ENCODE results near the gene ENGASE.

ENGASE gene

DNA sequence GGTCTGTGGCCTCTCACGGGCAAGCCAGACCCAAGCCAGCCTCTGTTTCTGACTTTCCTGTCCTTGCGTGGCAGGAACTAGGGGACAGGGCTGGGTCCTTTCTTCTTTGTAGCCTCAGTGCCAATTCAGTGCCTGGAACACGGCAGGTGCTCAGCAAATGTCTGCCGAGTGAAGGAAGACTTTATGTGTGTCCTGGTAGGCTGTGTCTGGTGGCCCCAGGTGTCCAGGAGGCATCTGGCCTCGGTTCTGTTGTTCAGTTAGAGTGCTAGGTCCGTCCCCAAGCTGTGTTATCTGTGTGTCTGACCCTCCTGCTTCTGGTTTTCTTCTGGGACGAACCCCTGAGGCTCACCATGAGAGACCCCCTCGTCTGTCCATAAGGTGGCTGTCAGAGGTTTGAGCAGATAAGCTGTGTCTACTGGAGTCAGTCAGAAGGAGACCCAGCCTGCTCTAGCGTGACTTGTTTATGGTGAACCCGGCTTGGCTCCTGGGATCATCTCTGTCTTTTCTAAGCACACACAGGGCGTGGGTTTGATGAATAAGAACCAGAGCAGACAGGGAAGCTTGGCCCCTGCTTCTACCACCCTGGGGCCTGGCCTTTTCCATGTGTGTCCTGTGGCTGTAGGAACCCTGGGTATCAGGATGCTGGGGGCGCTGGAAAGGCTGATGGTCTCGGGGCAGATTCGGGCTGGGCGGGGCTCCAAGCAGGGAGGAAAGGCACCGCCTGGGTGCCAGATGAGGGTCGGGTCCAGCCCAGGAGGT lies 39.3 kb downstream of the ENGASE start:
- no peak for DNase-seq (ENCODE audit: low read depth)
- H3K4me3 ChIP-seq (ENCODE audit: control insufficient read depth, low read depth, low read length): no peak overlapping the region
- no peak for TF ChIP-seq CTCF (IDR thresholded peaks at IDR 0.05; ENCODE audit: control insufficient read depth, insufficient read depth, low read depth, low read length, missing control alignments)

- TF ChIP-seq CTCF (IDR thresholded peaks at IDR 0.05; ENCODE audit: control insufficient read depth, insufficient read depth, low read depth, low read length, missing control alignments): no peak
- no peak overlapping the region for H3K4me3 ChIP-seq (ENCODE audit: control insufficient read depth, low read depth, low read length)
- no peak for DNase-seq (ENCODE audit: low read depth)
Measured at GRCh38 chr17:79114458-79115301, 40.1 kb downstream of the ENGASE start.

- no peak for DNase-seq (ENCODE audit: low read depth)
- no peak overlapping the region for H3K4me3 ChIP-seq (ENCODE audit: control insufficient read depth, low read depth, low read length)
- TF ChIP-seq CTCF (IDR thresholded peaks at IDR 0.05; ENCODE audit: control insufficient read depth, insufficient read depth, low read depth, low read length, missing control alignments): no peak
Measured at GRCh38 chr17:79115487-79115886, 40.9 kb downstream of the ENGASE start.

DNA sequence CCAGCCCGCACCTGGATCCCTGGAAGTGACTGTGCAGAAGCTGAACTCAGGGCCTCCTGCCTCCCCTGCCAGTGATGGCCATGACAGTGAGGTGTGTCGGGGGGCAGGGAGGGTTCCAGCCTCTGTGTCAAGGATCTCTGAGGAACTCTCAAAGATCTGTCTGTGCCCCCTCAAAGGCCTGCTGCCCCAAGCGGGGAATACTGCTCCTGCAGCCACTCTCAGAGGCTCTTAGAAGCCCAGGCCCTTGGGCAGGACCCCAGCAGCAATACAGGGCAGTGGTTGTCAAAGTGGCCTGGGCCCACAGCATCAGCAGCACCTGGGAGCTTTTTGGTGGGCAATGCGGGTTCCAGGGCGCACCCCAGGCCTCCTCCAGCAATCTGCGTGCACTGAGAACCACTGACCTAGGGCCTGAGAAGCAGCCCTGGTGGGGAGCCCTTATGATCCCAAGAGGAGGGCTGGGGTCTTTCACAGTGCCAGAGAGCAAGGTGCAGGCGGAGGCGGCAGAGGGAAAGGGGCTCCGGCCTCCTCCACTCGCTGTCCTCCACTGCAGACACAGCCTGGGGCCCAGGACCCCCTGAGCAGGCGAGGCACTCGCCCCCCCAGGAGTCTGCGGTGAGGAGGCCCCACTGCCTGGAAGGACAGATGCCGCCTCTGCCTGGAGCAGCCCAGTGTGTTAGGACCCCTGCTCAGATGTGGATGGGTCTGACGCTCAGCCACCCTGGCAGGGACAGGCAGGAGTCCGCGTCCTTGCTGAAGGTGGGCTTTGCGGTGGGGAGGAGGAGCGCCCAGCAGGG lies 42.1 kb downstream of the ENGASE start:
- TF ChIP-seq CTCF (IDR thresholded peaks at IDR 0.05; ENCODE audit: control insufficient read depth, insufficient read depth, low read depth, low read length, missing control alignments): no peak
- H3K4me3 ChIP-seq (ENCODE audit: control insufficient read depth, low read depth, low read length): no peak overlapping the region
- DNase-seq (ENCODE audit: low read depth): no peak

- no peak for TF ChIP-seq CTCF (IDR thresholded peaks at IDR 0.05; ENCODE audit: control insufficient read depth, insufficient read depth, low read depth, low read length, missing control alignments)
- no peak overlapping the region for H3K4me3 ChIP-seq (ENCODE audit: control insufficient read depth, low read depth, low read length)
- no peak for DNase-seq (ENCODE audit: low read depth)
Measured at GRCh38 chr17:79117905-79118487, 43.4 kb downstream of the ENGASE start.

GRCh38 chr17:79118924-79119323 lies 44.3 kb downstream of the ENGASE start:
- no peak for DNase-seq (ENCODE audit: low read depth)
- TF ChIP-seq CTCF (IDR thresholded peaks at IDR 0.05; ENCODE audit: control insufficient read depth, insufficient read depth, low read depth, low read length, missing control alignments): no peak
- H3K4me3 ChIP-seq (ENCODE audit: control insufficient read depth, low read depth, low read length): no peak overlapping the region
